ENCODE results near the gene CBX5. TPM values are rescaled to one million over a fixed set of nuclear protein-coding genes. Genes with fewer than 3 reads are reported as not detected.
A peak's percentile ranks its signal among the peaks of the same experiment; 100 is the strongest.

The CBX5 gene
- total and polyA plus RNA-seq, 9 of the 15 experiments (the other 6 are each of a cell fraction or from before 2014, with no cell fraction given) = 32.6 to 102 (median 59.2) TPM

- no peak for TF ChIP-seq ZNF277 (CRISPR knock-in tag; IDR thresholded peaks at IDR 0.05; ENCODE audit: borderline replicate concordance)
- no peak for TF ChIP-seq SMAD3 (CRISPR knock-in tag; conservative IDR thresholded peaks at IDR 0.05)
- peak; percentile 13 for TF ChIP-seq POLR2B (IDR thresholded peaks at IDR 0.05; ENCODE audit: low read depth, partially characterized antibody)
- TF ChIP-seq ETS1 (conservative IDR thresholded peaks at IDR 0.05; ENCODE audit: control insufficient read depth, low read depth, low read length) = no peak
- TF ChIP-seq PURB (CRISPR knock-in tag; IDR thresholded peaks at IDR 0.05; ENCODE audit: low read depth) = no peak
- no peak for TF ChIP-seq E4F1 (CRISPR knock-in tag; IDR thresholded peaks at IDR 0.05; ENCODE audit: borderline replicate concordance)
- TF ChIP-seq GTF2E2 (tag; IDR thresholded peaks at IDR 0.05) = no peak
- no peak for TF ChIP-seq NR2C2 (CRISPR knock-in tag; IDR thresholded peaks at IDR 0.05)
- peak; percentile 65 for TF ChIP-seq NR2C2 (tag; IDR thresholded peaks at IDR 0.05)
- no peak for TF ChIP-seq ZNF717 (CRISPR knock-in tag; IDR thresholded peaks at IDR 0.05)
- no peak for TF ChIP-seq MNT (conservative IDR thresholded peaks at IDR 0.05)
- 0 out of 2 replicates have a peak, but pooled peaks have one; percentile 4 for TF ChIP-seq JUND (IDR thresholded peaks at IDR 0.05; ENCODE audit: borderline replicate concordance, low read depth, low read length)
- TF ChIP-seq JUND (tag; IDR thresholded peaks at IDR 0.05; ENCODE audit: borderline replicate concordance, low read depth, low read length) = no peak
- no peak for TF ChIP-seq ZMIZ1 (IDR thresholded peaks at IDR 0.05; ENCODE audit: low read depth in 2 of 2, low read length in 2 of 2)
- TF ChIP-seq ZNF347 (CRISPR knock-in tag; IDR thresholded peaks at IDR 0.05; ENCODE audit: low read depth) = no peak
- TF ChIP-seq MECOM (CRISPR knock-in tag; IDR thresholded peaks at IDR 0.05) = no peak
- TF ChIP-seq HDAC2 (IDR thresholded peaks at IDR 0.05) = no peak
Observed at GRCh38 chr12:54292083-54292930, 12.4 kb upstream of the CBX5 start (continued).
